HG03439 (cell line): ENCODE data around the gene CD22.

Experiments used
- ATAC-seq: cut with Tn5 transposase; IDR thresholded peaks from one replicate; pipeline ENCODE4 v1.9.1; 2021; ENCODE audit warnings: mild to moderate bottlenecking, moderate library complexity; ENCODE audit not compliant: unreplicated experiment

The CD22 gene

DNA sequence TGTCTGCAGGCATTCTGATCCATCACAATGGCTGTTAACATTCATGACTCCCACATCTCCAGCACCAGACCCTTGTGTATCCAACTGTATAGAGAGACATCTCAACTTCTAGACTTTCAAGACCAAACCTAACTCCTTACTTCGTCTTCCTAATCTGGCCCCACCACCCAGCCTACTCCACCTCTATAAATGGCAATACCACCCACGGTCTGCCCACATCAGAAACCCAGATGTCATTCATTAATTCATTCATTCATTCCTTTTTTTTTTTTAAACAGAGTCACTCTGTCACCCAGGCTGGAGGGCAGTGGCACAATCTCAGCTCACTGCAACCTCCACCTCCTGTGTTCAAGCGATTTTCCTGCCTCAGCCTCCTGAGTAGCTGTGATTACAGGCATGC lies 52.3 kb downstream of the CD22 start:
- ATAC-seq = no peak

DNA sequence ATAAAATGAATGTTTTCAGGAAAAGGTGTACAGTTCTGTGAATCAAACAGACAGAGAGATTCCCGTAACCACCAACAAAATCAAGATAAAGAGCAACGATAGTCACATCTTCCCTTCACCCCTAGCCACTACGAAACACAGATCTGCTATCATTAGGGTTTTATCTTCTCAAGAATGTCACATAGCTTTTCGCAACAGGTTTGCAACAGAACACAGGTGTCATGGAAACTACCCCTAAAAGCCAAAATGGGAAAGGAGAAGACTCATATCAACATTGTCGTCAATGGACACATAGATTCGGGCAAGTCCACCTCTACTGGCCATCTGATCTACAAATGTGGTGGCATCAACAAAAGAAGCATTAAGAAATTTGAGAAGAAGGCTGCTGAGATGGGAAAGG lies 52.9 kb downstream of the CD22 start:
- no peak for ATAC-seq

DNA sequence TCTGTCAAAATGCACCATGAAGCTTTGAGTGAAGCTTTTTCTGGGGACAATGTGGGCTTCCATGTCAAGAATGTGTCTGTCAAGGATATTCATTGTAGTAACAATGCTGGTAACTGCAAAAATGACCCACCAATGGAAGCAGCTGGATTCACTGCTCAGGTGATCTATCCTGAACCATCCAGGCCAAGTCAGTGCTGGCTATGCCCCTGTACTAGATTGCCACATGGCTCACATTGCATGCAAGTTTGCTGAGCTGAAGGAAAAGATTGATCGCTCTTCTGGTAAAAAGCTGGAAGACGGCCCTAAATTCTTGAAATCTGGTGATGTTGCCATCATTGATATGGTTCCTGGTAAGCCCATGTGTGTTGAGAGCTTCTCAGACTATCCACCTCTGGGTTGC lies 54.5 kb downstream of the CD22 start:
- ATAC-seq = no peak

DNA sequence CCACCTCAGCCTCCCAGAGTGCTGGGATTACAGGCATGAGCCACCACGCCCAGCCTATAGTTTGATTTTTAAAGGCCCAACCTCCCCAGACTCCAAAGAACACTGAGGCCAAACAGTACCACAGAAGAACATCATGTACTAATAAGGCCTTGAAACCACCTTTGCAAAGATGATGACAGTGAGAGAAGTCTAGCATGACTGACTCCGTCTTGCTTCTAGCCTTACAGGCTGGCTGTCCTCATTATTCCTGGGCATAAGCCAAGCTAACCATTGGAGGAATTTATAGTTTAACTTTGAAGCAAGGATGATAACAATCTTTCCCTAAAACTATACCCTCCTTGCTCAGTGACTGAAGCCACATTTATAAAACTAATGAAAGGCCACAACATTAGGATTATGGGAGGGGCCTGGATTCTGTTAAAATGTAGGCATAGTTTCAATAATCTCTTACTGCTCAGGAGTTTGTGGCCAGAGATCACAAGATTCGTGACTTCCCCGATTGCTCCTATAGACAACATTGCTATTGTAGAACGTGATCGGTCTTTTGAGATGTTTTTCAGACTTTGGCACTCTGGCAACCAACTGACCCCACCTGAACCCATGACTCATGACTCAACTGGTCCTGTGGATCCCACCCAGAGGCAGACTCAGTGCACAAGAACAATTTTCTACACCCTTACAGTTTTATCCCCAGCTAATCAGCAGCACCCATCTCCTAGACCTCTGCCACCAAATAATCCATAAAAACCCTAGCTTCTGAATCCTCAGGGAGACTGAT lies 59.5 kb downstream of the CD22 start:
- ATAC-seq = no peak

DNA sequence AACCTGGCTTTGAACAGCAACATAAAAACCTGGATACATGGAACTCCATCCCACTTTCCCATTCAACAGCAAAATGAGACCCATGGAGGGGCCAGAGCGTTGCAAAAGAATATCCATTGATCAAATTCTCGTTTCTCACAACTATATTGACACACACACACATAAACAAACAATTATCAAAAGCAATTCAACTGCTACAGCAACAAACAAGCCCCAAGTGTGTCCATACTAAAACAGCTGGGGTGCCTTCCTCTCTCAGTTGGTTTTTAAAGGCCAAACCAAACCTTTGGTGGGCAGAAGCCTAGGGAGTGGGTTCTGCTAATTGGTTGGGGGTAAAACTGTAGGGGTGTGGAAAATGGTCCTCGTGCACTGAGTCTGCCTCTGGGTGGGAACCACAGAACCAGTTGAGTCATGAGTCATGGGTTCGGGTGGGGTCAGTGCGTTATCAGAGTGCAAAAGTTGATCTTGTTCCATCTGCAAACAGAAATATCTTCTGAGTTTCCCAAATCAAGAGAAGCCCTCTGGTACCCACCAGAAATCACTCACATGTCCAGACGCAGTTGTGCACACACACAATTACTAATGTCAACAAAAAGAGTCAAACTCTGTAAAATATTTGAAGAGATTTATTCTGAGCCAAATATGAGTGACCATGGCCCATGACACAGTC lies 60.3 kb downstream of the CD22 start:
- ATAC-seq = no peak

DNA sequence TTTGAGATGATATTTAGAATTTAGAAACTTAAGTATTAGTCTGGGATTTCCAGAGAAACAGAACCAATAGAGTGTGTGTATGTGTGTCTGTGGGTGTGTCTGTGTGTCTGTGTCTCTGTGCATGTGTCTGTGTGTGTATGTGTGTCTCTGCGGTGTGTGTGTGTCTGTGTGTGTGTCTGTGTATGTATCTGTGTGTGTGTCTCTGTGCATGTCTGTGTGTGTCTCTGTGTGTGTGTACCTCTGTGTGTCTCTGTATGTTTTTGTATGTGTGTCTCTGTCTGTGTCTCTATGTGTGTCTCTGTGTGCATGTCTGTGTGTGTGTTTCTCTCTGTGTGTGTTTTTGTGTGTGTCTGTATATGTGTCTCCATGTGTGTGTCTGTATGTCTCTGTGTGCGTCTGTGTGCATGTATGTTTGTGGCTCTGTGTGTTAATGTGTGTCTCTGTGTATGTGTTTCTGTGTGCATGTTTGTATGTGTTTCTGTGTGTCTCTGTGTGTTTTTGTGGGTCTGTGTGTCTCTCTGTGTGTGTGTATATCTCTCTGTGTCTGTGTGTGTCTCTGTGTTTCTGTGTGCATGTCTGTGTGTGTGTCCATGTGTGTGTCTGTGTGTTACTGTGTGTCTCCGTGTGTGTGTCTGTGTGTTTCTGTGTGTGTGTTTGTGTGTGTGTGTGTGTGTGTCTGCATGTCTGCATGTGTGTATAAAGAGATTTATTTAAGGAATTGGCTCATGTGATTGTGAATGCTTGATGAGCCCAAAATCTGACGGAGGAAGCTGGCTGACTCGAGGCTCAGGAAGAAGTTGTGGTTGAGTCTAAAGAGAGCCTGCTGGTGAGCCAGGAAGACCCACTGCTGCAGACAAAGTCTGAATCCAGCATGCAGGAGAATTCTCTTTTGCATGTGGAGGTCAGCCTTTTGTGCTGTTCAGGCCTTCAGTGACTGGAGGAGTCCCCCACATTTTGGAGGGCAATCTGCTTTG lies 64.0 kb downstream of the CD22 start:
- ATAC-seq = no peak

DNA sequence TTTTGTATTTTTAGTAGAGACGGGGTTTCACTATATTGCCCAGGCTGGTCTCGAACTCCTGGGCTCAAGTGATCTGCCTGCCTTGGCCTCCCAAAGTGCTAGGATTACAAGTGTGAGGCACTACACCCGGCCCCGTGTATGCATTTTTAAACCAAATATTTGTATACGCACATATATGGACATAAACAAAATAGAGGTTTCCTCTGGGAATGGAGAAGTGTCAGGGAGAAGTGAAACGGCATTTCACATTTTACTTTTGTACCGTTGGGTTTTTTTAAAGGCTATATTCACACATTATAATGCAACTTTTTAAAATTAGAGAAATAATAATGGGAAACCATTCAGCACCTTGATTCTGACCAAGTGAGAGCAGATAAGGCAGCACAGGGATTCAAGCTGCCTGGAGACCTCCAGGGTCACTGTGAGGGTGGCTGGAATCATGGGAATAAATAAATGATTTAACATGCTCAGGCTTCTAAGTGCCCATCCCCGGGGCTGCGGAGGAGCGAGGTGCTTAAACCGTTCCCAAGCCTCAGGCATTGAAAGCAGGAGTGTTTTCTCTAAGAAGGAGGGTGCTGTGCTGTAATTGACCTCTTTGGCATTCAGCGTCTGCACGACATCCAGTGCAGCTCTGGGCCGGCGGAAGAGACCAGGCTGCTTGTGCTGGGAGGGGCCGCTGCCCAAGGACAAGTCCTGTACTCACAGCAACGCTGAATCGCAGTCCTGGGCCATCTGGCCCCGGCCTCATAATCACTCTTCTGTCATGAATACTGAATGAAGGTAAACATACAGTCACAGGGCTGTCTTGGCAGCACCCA lies 66.6 kb downstream of the CD22 start:
- ATAC-seq = no peak

DNA sequence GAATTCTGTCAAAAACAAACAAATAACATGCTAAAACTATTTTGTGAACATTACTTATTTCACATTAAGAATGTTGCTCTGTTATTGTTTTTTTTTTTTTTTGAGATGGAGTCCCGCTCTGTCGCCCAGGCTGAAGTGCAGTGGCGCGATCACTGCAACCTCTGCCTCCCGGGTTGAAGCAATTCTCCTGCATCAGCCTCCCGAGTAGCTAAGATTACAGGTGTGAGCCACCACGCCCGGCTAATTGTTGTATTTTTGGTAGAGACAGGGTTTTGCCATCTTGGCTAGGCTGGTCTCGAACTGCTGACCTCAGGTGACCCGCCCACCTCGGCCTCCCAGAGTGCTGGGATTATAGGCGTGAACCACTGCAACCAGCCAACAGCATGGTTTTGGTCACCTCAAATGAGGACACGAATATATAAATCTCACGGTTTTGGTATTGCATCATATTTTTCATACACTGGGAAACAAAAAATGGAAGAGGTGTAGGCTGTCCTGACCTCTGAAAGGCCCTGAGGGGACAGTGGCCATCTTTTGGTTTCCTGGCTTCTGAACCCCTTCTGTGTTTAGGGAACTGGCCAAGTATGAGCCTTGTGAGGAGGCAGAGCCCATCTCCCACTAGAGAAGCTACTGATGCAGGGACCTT lies 67.4 kb downstream of the CD22 start:
- ATAC-seq = no peak
